ENCODE data around the gene MTRR. TPM values are rescaled to one million over a fixed set of nuclear protein-coding genes. Genes with fewer than 3 reads are reported as not detected.

The MTRR gene
- total and polyA plus RNA-seq, 9 of the 15 experiments (the other 6 are each of a cell fraction or from before 2014, with no cell fraction given), result 39.3 to 84.6 (median 66.2) TPM

- H3K4me1 ChIP-seq (replicated peaks in 1 of 2; ENCODE audit: control insufficient read depth in 2 of 2, insufficient read depth in 2 of 2, low read length in 2 of 2), result no peaks in the 10 kb centered on the region
- CTCF ChIA-PET (ENCODE audit: low intra/inter-chr PET ratio), result interaction anchor here (0.9 to 2.0 kb wide), 3 partner anchors 667 to 1283 kb away, joined by 3 to 14 read pairs (median 4); no protein-coding TSS in a partner anchor
- no peak overlapping the region for H3K27ac ChIP-seq (ENCODE audit: extremely low read depth, low read depth, low read length)
- intact Hi-C loops (cut with micrococcal nuclease) (loop anchor here (2.0 to 10.0 kb wide), 4 partner anchors 120 to 1617 kb away; partner anchors contain the start of gene SEMA5A), in situ Hi-C loops (cut with MboI) (loop anchor here (10.0 kb wide), 1 partner anchor 1277 kb away; no protein-coding TSS in a partner anchor)
- DNase-seq (ENCODE audit: extremely low read depth in 1 of 4, low spot score in 3 of 4) (peak; percentile 76 to 77 (median 76)), FAIRE-seq (peak; percentile 93), ATAC-seq (peak; percentile 97)
- H3K9me1 ChIP-seq (ENCODE audit: control insufficient read depth, insufficient read depth, low read length), result no peaks in the 10 kb centered on the region
- POLR2A ChIA-PET, result interaction anchor here (0.7 to 1.4 kb wide), 4 partner anchors 9 to 1116 kb away, joined by 3 to 4 read pairs (median 4); no protein-coding TSS in a partner anchor
- H4K20me1 ChIP-seq (replicated peaks; ENCODE audit: control insufficient read depth, insufficient read depth, low read length), result no peaks in the 10 kb centered on the region
- no peaks in the 10 kb centered on the region for H3K9me3 ChIP-seq (replicated peaks; ENCODE audit: control insufficient read depth, insufficient read depth, low read depth, low read length)
- peak overlapping the region; percentile 22; the same call in 1 of the 2 replicates for H3K4me2 ChIP-seq (ENCODE audit: insufficient read depth, low read length)
- H3K79me2 ChIP-seq (ENCODE audit: control insufficient read depth, insufficient read depth, low read length), result no peaks in the 10 kb centered on the region
- peak overlapping the region; percentile 47; the same call in 1 of the 2 replicates for H2AFZ ChIP-seq (ENCODE audit: low read depth, low read length)
- H3K27me3 ChIP-seq (ENCODE audit: control insufficient read depth in 2 of 2, insufficient read depth in 2 of 2, low read length in 2 of 2), result peaks cover 0 to 4% of the 10 kb centered on the region in 2 experiments; a peak in 2 of 5 replicates
- BruUV-seq (replicated peaks), result no TSS peak
- no peak overlapping the region for H3K9ac ChIP-seq (ENCODE audit: insufficient read depth in 1 of 2, low read depth in 2 of 2, low read length in 2 of 2)
- WGBS (ENCODE audit: insufficient coverage, low coverage, missing lambda C conversion rate), result 12% methylated on average over 26 of the region's 26 CpGs
- H3K4me3 ChIP-seq, result no peak overlapping the region
- no peaks in the 10 kb centered on the region for H3K36me3 ChIP-seq (ENCODE audit: control insufficient read depth, insufficient read depth, low read length)
- TF ChIP-seq GATAD2B (IDR thresholded peaks at IDR 0.05; ENCODE audit: borderline replicate concordance) (no peak), SAFB (IDR thresholded peaks at IDR 0.05; ENCODE audit: borderline replicate concordance, low read depth, low read length) (no peak), ZNF140 (CRISPR knock-in tag; IDR thresholded peaks at IDR 0.05) (no peak), HOMEZ (CRISPR knock-in tag; IDR thresholded peaks at IDR 0.05) (no peak), NCOA1 (IDR thresholded peaks at IDR 0.05; ENCODE audit: low read depth) (no peak), FOXP1 (CRISPR knock-in tag; IDR thresholded peaks at IDR 0.05) (no peak), STAG1 (CRISPR knock-in tag; IDR thresholded peaks at IDR 0.05; ENCODE audit: borderline replicate concordance) (peak; percentile 61; the same call in 1 of the 2 replicates), SMAD1 (IDR thresholded peaks at IDR 0.05; ENCODE audit: low read depth, low read length, partially characterized antibody) (no peak), REST (IDR thresholded peaks at IDR 0.05; ENCODE audit: borderline replicate concordance) (peak; percentile 82), REST (CRISPR knock-in tag; IDR thresholded peaks at IDR 0.05; ENCODE audit: low read depth) (no peak), HMGN3 (IDR thresholded peaks at IDR 0.05; ENCODE audit: borderline replicate concordance, extremely low read depth, insufficient read length, low read depth, low read length) (no peak)
Observed at GRCh38 chr5:7927466-7928375, 58.8 kb downstream of the MTRR start.

All from K562 (cell line).